HG03095 (cell line): ENCODE results near the gene LMF1.
A peak's percentile ranks its signal among the peaks of the same experiment; 100 is the strongest.
"Not testable (repeated sequence)": the region's sequence is repeated elsewhere in the genome, so short reads cannot be mapped to it uniquely, and the experiment has no call there.

ENCODE experiments used
- ATAC-seq: cut with Tn5 transposase; IDR thresholded peaks from one replicate; pipeline ENCODE4 v1.9.1; 2021; ENCODE audit warnings: moderate library complexity; ENCODE audit not compliant: unreplicated experiment

LMF1 gene

DNA sequence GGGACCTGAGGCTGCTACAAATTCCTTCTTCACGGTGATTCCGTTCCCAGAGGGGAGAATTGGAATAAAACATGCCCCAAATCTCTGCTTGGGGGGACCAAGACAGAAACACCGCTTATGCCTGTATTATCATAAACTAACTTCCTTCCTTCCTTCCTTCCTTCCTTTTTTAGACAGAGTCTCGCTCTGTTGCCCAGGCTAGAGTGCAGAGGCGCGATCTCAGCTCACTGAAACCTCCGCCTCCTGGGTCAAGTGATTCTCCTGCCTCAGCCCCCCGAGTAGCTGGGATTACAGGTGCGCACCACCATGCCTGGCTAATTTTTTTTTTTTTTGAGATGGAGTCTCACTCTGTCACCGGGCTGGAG is 150.8 kb downstream of the LMF1 start:
- not testable (repeated sequence) for ATAC-seq

DNA sequence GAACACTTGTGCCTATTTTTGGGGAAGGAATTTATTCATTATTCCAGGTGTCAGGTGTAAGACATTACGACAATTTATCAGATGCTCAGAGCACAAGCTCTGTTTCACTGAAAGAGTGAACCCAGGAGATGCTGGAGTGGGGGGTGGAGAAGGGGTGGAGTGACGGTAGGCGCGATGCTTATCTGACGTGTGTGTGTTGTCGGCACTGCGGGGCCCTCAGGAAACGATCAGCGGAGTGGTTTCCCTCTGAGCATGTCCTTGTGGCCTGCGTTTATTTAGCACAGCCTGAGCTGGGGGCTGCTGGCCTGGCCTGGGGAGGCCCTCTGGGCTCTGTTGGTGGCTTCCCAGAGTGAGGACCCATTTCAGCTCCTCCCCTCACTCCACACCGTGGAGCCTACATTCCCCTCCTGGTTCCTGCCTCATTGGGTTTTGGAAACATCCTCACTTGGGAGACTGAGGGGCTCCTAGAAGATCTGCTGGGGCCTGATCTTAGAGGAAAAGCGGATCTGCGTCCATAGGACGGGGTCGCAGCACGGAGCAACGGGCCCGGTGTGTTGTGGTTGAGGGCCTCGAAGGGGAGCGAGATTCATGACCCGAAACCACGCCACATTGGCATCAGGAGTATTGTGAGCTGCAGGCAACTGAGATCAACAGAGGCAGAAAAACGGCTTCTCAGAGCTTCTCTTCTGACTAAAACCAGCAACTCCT is 151.3 kb downstream of the LMF1 start:
- ATAC-seq = no peak

GRCh38 chr16:818592-818991 is 152.2 kb downstream of the LMF1 start:
- no peak for ATAC-seq

GRCh38 chr16:818132-818531 is 152.7 kb downstream of the LMF1 start:
- ATAC-seq = no peak

DNA sequence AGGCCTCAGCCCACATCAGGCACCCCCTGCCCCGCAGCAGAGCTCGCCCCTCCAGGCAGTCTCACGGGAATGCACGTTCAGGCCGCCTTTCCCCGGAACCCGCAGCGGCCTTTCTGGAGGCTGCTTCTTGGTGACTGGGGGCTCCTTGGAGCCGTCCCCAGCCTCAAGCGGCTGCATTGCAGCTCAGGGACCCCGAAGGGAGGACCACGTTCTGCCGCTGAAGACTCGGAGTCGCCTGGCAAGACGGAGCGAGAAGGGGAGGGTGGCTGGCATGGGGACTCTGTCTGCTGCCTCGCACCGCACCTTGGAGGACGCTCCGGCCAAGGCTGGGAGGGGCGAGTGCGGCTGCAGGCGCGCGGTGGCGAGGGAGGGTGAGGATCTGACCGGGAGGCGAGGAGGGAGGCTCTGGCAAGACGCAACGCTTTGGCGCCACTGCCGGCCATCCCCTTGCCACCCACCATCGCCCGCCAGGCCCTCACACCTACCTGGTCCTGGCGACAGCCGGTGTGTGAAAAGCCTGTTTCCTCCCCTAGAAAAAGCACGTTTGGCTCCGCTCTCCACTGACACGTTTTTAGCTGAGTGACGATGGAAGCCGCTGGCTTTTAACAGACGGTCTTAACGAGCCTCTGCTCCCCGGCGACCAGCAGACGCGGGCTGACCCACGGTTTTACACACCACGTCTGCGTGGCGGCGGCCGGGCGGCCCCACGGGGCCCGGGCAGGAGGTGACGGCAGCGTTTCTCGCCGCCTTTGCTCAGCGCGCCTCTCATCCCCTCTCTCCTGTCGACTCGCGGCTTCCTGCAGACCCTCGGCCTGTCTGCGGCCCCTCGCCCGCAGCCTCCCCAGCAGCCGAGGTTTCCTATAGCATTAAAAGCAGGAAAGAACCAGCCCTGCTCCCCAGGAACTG is 153.5 kb downstream of the LMF1 start:
- ATAC-seq = no peak

GRCh38 chr16:815861-816260 is 154.9 kb downstream of the LMF1 start:
- no peak for ATAC-seq

GRCh38 chr16:814974-815373 is 155.8 kb downstream of the LMF1 start:
- ATAC-seq = no peak

- no peak for ATAC-seq
Measured at GRCh38 chr16:813916-814412, 156.8 kb downstream of the LMF1 start.

- no peak for ATAC-seq
Measured at GRCh38 chr16:813204-813915, 157.4 kb downstream of the LMF1 start.

GRCh38 chr16:808085-808386 is 162.7 kb downstream of the LMF1 start:
- no peak for ATAC-seq

- ATAC-seq = peak; percentile 85
Measured at GRCh38 chr16:807347-808084, 163.3 kb downstream of the LMF1 start.

- ATAC-seq = no peak
Measured at GRCh38 chr16:805474-805873, 165.3 kb downstream of the LMF1 start.

- ATAC-seq = no peak
Measured at GRCh38 chr16:804193-805048, 166.4 kb downstream of the LMF1 start.

DNA sequence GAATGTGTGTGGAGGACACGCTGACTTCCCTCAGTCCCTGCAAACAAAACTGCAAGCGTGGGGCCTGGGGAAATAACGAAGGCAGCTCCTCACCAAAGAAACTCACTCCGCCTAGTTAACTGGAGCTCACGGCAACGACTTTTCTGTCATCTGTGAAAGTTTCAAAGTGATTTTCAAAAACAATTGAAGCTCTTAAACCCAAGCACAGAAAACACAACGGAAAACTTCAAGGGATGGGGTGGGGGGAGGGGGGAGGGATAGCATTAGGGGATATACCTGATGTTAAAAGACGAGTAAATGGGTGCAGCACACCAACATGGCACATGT is 167.1 kb downstream of the LMF1 start:
- ATAC-seq = no peak
